Smooth muscle cell (in vitro differentiated cells): ENCODE results near the gene A1BG. TPM values are rescaled to one million over a fixed set of nuclear protein-coding genes. Genes with fewer than 3 reads are reported as not detected.
A peak's percentile ranks its signal among the peaks of the same experiment; 100 is the strongest.

Experiments
- DNase-seq: peaks from one replicate; lab custom pipeline; 2025; ENCODE audit not compliant: unreplicated experiment; lab: John Stamatoyannopoulos, UW
- H2AFZ ChIP-seq: fragments of 200-600 bp; sonication (generic); 2 replicates; pipeline ENCODE4 v1.6.0; 2016; ENCODE audit warnings: antibody characterized with exemption, low read depth, mild to moderate bottlenecking
- H3F3A ChIP-seq: fragments of 200-600 bp; sonication (generic); 2 replicates; pipeline ENCODE4 v1.6.0; 2017; ENCODE audit warnings: antibody characterized with exemption, low read depth
- H3K27ac ChIP-seq: fragments of 200-600 bp; sonication (generic); 2 replicates; pipeline ENCODE4 v1.5.1; 2016; ENCODE audit warnings: low read depth, mild to moderate bottlenecking
- H3K27me3 ChIP-seq: fragments of 200-600 bp; sonication (generic); 2 replicates; pipeline ENCODE4 v1.6.1; 2016; ENCODE audit warnings: low read depth, mild to moderate bottlenecking
- H3K36me3 ChIP-seq: fragments of 200-600 bp; sonication (generic); 2 replicates; pipeline ENCODE4 v1.5.1; 2016; ENCODE audit warnings: low read depth
- H3K4me1 ChIP-seq: fragments of 200-600 bp; sonication (generic); 2 replicates; pipeline ENCODE4 v1.5.1; 2016; ENCODE audit warnings: low read depth
- H3K4me2 ChIP-seq: fragments of 200-600 bp; sonication (generic); 2 replicates; pipeline ENCODE4 v1.6.0; 2016; ENCODE audit warnings: mild to moderate bottlenecking
- H3K4me3 ChIP-seq: fragments of 200-600 bp; sonication (generic); 2 replicates; pipeline ENCODE4 v1.5.1; 2016; ENCODE audit warnings: mild to moderate bottlenecking
- H3K79me2 ChIP-seq: fragments of 200-600 bp; sonication (generic); 2 replicates; pipeline ENCODE4 v1.6.0; 2016; ENCODE audit warnings: low read depth, mild to moderate bottlenecking
- H3K9ac ChIP-seq: fragments of 200-600 bp; sonication (generic); 2 replicates; pipeline ENCODE4 v1.6.0; 2016; ENCODE audit warnings: low read depth
- H3K9me3 ChIP-seq: fragments of 200-600 bp; sonication (generic); replicated peaks from 2 replicates; pipeline ENCODE4 v1.5.1; 2016; ENCODE audit warnings: low read depth
- H4K20me1 ChIP-seq: fragments of 200-600 bp; sonication (generic); 2 replicates; pipeline ENCODE4 v1.6.0; 2016; ENCODE audit warnings: low read depth
- CTCF ChIP-seq: fragments of 200-600 bp; sonication (generic); IDR thresholded peaks from 2 replicates; pipeline ENCODE4 v1.5.1; 2017; ENCODE audit warnings: borderline replicate concordance, mild to moderate bottlenecking, antibody characterized with exemption; ENCODE audit not compliant: insufficient read depth, poor library complexity, severe bottlenecking
- WGBS: methylation state at CpG from one replicate; pipeline ENCODE4 v1.1.7; 2016; ENCODE audit warnings: low lambda C conversion rate; 5-methylcytosine and 5-hydroxymethylcytosine counted together
- polyA plus RNA-seq: library from polyadenylated mRNA; unstranded; fragments of >200 nt; fragmentation: Nextera tagmentation; extraction: Ambion mirVana; gene quantifications from 2 replicates; pipeline ENCODE4 v1.2.1, GENCODE V29; 2016
- total RNA-seq: library from RNA; depleted of rRNA; stranded (reverse); fragments of >200 nt; gene quantifications from 2 replicates; pipeline ENCODE4 v1.2.3, GENCODE V29; 2014

A1BG gene
- total RNA-seq (77.8 and 92.3 TPM in 2 replicates), polyA plus RNA-seq (114 and 133 TPM in 2 replicates)

DNA sequence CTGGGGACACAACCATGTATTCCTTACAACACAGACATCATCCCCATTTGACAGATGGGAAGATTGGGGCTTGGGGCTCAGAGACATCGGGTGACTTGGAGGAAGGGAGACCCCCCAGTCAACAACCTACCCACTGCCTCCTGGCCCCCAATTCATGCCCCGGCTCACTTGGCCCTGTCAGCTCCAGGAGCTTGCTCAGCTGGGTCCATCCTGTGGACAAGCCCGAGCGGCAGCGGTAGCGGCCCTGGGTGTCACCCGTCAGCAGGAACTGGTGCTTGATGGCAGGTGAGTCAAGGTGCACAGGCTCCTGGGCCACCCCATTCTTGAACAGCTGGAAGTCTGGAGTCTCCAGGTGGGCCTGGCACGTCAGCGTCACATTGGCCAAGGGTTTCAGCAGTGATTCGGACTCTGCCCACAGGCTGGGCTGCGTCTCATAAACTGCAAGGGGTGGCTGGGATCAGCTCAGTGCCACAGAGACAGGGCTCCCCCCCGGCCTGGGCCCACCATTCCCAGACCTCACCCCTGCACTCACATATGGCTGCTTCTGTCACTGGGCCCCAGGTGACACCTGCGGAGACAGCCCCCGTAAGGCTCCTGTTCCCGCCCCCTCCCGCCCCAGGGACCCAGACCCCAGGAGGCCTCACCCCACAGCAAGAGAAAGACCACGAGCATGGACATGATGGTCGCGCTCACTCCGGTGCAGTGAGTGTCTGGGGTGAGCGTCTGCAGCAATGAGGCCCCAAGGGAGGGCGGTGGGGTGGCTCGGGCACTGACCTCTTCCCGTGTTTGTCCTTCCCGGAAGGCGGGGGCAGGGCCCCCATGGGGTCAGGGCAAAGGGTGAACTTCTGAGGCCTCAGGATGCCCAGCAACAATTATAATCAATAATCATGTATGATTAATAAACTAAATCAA, at the start of gene A1BG:
TSS of gene A1BG (minus strand) at position 733 of the 912 bp plus-strand sequence. CDS start at position 678, 55 bp downstream.
- no peak within 1 kb of the TSS for H3K9ac ChIP-seq
- peaks cover 8% of the 10 kb centered on the region for H3K4me1 ChIP-seq
- WGBS, result 95% methylated on average over 25 of the region's 26 CpGs
- H3K4me3 ChIP-seq, result no peak within 1 kb of the TSS
- H3K27ac ChIP-seq, result no peak within 1 kb of the TSS
- no peaks in the 10 kb centered on the region for H3K27me3 ChIP-seq
- no peaks in the 10 kb centered on the region for H4K20me1 ChIP-seq
- H3K79me2 ChIP-seq, result peaks cover 18% of the 10 kb centered on the region
- H3F3A ChIP-seq, result no peaks in the 10 kb centered on the region
- no peak within 1 kb of the TSS for H3K4me2 ChIP-seq
- DNase-seq, result no peak
- no peaks in the 10 kb centered on the region for H3K36me3 ChIP-seq
- H2AFZ ChIP-seq, result no peak within 1 kb of the TSS
- no peaks in the 10 kb centered on the region for H3K9me3 ChIP-seq
- TF ChIP-seq CTCF, result no peak

DNA sequence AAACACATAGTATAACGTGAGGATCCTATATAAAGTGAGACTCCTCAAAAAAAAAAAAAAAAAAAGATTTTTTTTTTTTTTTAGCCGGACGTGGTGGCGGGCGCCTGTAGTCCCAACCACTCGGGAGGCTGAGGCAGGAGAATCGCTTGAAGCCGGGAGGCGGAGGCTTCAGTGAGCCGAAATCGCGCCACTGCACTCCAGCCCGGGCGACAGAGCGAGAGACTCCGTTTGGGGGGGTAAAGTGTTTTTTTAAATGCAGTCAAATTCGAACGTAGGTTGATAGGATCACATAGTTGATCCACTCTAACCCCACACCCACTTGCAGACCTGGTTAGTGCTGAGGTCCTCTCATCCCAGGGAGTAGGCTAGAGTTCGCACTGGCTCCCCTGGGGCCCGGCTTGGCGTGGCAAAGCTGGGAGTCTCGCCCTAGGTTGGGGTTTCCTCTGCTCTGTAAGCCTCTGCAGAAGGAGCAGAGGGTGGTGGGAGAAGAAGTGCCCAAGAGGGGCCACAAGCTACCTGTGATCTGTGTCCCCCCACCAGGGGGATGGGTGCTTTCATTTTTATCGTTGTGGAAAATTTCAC, 48.6 kb upstream of the A1BG start:
- no peak overlapping the region for H2AFZ ChIP-seq
- H3K27me3 ChIP-seq, result no peaks in the 10 kb centered on the region
- H3K4me3 ChIP-seq, result peak overlapping the region; percentile 64
- H3K4me1 ChIP-seq, result peaks cover 13% of the 10 kb centered on the region
- TF ChIP-seq CTCF, result no peak
- peak overlapping the region; percentile 75 for H3K9ac ChIP-seq
- DNase-seq, result no peak
- H3K27ac ChIP-seq, result peak overlapping the region; percentile 72
- H4K20me1 ChIP-seq, result no peaks in the 10 kb centered on the region
- 20% methylated on average over 23 of the region's 23 CpGs for WGBS
- peaks cover 6% of the 10 kb centered on the region for H3K79me2 ChIP-seq
- H3F3A ChIP-seq, result no peaks in the 10 kb centered on the region
- H3K9me3 ChIP-seq, result no peaks in the 10 kb centered on the region
- no peaks in the 10 kb centered on the region for H3K36me3 ChIP-seq
- peak overlapping the region; percentile 94 for H3K4me2 ChIP-seq

- H2AFZ ChIP-seq, result no peak overlapping the region
- no peaks in the 10 kb centered on the region for H3F3A ChIP-seq
- peak; percentile 96 for DNase-seq
- no peaks in the 10 kb centered on the region for H4K20me1 ChIP-seq
- H3K9ac ChIP-seq, result peak overlapping the region; percentile 75
- H3K27ac ChIP-seq, result peak overlapping the region; percentile 72
- H3K27me3 ChIP-seq, result no peaks in the 10 kb centered on the region
- H3K79me2 ChIP-seq, result peaks cover 6% of the 10 kb centered on the region
- no peak for TF ChIP-seq CTCF
- H3K4me1 ChIP-seq, result peaks cover 13% of the 10 kb centered on the region
- H3K4me3 ChIP-seq, result peak overlapping the region; percentile 64
- H3K36me3 ChIP-seq, result no peaks in the 10 kb centered on the region
- peak overlapping the region; percentile 94 for H3K4me2 ChIP-seq
- WGBS, result 6% methylated on average over 77 of the region's 80 CpGs
- H3K9me3 ChIP-seq, result no peaks in the 10 kb centered on the region
Measured at GRCh38 chr19:58400916-58401839, 47.9 kb upstream of the A1BG start.
